GM19468 (cell line): ENCODE results near the gene PAN2.
"Not testable (repeated sequence)": the region's sequence is repeated elsewhere in the genome, so short reads cannot be mapped to it uniquely, and the experiment has no call there.

Experiments used
- ATAC-seq: cut with Tn5 transposase; IDR thresholded peaks from one replicate; pipeline ENCODE4 v1.9.1; 2021; ENCODE audit warnings: mild to moderate bottlenecking, moderate library complexity, moderate number of reproducible peaks; ENCODE audit not compliant: unreplicated experiment; ENCODE audit errors: extremely low read depth

The PAN2 gene

DNA sequence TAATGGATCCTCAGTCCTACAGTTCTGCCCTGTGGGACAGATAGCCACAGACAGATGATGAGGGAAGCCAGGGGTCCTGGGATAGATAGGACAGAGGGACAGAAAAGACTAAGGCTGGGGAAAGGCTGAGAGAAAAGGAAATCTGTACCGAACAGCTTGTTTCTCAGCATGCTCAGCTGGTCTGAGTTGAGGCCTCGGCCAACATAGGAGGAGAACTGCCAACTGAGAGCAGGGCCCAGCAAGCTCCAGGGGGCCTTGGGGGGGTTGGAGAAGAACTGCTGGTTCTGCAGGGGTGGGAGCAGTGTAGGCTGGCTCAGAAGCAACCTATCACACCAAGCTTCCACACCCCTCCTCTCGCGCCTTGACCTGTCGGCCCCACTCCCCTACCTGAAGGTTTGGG, 15.0 kb upstream of the PAN2 start:
- no peak for ATAC-seq

DNA sequence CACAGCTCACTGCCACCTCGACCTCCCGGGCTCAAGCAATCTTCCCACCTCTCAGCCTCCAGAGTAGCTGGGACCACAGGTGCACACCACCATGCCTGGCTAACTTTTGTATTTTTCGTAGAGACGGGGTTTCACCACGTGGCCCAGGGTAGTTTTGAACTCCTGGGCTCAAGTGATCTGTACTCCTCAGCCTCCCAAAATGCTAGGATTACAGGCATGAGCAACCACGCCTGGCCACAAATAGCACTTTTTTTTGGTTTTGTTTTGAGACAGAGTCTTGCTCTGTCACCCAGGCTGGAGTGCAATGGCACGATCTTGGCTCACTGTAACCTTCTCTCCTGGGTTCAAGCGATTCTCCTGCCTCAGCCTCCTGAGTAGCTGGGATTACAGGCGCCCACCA, 13.5 kb upstream of the PAN2 start:
- not testable (repeated sequence) for ATAC-seq

DNA sequence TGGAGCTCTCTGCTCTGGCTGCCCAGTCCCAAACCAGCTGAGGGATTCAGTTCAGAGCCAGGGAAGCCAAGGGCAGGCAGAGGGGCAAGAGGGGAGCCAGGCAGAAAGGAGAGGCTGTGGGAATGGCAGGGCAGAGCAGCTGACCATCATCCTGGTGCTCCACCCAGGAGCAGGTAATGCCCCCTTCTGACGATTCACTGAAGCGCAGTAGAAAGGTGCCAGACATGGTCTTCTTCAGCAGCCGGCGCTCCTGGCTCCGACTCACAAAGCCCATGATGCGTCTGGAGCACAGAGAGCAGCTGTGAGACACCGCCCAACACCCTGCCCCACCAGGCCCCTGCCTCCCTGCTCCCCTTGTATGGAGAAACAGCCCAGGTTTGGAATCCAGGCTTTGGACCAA, 12.9 kb upstream of the PAN2 start:
- ATAC-seq = no peak

- not testable (repeated sequence) for ATAC-seq
These were observed 8.5 kb upstream of the PAN2 start for GRCh38 chr12:56342290-56342689.

GRCh38 chr12:56341616-56342015, 7.8 kb upstream of the PAN2 start:
- no peak for ATAC-seq

GRCh38 chr12:56339158-56339422, 5.3 kb upstream of the PAN2 start:
- ATAC-seq = no peak

DNA sequence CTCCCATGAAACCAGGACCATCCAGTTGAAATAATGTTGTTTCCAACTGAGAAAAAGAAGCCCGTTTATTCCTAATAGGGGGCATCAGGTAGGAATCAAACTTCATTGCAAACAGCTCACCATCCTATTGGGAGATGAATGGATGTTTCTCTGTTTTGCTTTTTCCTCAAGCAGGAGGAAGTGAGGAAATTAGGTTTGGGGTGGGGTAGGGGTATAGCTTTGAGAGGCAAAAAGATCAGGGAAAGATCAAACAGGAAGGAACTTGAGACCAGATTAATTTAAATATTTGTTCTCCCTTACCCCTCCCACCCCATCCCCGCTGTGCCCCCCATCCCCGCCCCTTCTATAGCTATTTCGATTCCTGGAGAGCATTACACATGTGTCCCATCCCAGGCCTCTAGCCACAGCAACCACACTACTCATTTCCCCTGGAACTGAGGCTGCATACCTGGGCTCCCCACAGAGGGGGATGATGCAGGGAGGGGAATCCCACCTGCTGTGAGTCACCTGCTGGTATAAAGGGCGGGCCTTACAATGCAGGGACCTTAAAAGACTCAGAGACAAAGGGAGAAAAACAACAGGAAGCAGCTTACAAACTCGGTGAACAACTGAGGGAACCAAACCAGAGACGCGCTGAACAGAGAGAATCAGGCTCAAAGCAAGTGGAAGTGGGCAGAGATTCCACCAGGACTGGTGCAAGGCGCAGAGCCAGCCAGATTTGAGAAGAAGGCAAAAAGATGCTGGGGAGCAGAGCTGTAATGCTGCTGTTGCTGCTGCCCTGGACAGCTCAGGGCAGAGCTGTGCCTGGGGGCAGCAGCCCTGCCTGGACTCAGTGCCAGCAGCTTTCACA, 4.7 kb upstream of the PAN2 start, which contains the start of gene IL23A:
TSS of gene IL23A (plus strand) at position 577 of the 850 bp plus-strand sequence. CDS start at position 738, 161 bp downstream.
- ATAC-seq = no peak

- ATAC-seq = no peak
These were observed 4.0 kb upstream of the PAN2 start for GRCh38 chr12:56337753-56338251.

DNA sequence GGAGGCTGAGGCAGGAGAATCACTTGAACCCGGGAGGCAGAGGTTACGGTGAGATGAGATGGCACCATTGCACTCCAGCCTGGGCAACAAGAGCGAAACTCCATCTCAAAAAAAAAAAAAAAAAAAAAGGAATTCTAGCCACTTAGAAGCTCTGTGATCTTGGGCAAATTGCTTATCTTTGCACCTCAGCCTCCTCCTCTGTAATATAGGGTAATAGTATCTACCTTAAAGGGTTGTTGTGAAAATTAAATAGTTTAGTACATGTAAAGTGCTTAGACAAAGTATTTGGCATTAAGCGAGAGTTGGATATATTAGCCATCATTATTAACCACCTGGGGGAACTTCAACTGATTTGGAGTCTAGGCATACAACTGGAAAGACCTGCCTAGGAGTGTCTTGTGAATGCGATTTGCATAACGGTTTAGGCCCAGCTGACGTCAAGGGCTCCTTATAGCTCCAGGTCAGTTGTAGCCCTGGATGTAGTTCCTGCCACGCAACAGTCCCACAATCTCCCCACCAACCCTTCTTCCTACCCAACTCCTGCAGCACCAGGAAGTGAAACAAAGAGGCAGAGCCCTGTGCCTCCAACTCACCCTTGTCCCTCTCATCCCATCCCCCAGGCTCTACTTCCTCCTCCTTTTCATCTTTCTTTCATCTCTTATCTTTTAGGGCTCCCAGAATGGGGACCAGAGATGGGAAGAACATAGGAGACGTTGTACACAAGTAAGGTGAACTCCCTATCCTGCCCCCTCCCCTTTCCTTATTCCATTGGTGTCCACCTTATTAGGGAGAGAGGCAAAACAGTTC, 2.8 kb upstream of the PAN2 start:
- no peak for ATAC-seq

DNA sequence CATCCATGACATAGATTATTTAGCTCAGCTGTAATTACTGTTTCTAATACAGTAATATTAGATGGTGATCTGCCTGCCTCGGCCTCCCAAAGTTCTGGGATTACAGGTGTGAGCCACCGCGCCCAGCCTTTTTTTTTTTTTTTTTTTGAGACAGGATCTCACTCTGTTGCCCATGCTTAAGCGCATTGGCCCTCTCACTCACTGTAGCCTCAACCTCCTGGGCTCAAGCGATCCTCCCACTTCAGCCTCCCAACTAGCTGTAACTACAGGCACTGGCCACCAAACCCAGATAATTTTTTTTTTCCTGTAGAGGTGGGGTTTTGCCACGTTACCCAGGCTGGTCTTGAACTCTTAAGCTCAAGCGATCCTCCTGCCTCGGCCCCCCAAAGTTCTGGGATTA, 1.7 kb upstream of the PAN2 start:
- not testable (repeated sequence) for ATAC-seq

DNA sequence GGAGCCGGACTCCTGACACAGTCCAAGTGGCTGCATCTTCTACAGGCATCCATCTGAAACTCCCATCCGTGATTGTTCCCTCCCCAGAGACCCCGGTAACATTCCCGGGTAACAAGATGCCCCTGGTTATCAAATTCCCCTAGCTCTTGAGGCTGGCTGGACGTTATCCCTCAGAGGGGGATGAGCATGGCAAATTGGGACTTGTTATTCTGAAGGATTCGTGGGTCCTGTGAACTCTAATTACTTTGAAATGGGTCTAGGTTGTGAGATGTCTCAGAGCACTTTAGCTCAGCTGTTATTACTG, 642 bp upstream of the PAN2 start:
- ATAC-seq = no peak

GRCh38 chr12:56333197-56333678, 562 bp downstream of the PAN2 start:
- no peak for ATAC-seq

DNA sequence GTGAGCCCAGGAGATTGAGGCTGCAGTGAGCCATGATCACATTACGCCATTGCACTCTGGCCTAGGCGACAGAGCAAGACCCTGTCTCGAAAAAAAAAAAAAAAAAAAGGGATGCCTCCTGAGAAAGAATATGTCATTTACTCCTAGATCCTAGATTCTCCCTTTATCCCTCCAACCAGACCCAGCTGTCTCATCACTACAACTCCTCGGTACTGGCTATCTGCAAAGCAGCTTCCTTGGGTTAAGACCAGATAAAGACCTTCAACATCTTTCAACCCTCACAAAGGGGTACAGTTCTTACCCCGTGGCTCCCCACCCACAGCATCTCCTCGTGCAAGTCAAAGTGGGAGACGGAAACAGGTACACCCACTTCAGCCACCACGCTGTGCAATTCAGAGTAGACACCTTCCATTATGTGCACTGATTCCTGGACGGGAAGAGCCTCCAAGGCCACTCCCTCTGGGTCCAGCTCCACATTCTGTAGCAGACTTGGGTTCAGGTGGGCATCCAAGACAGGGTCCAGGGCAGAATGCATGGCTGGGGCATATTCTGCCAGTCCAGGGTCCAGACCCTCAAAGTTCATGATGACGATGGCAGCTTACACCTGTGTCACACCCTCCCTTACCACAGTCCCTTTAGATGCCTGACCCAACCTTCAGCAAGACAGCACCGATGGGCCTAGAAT, 1.1 kb downstream of the PAN2 start:
- ATAC-seq = no peak

- no peak for ATAC-seq
These were observed 2.8 kb downstream of the PAN2 start for GRCh38 chr12:56330936-56331490.

GRCh38 chr12:56326533-56326932, 7.3 kb downstream of the PAN2 start:
- no peak for ATAC-seq

- no peak for ATAC-seq
These were observed 7.7 kb downstream of the PAN2 start for GRCh38 chr12:56326126-56326525.

- no peak for ATAC-seq
These were observed 9.6 kb downstream of the PAN2 start for GRCh38 chr12:56324206-56324605.

GRCh38 chr12:56321610-56322009, 12.2 kb downstream of the PAN2 start:
- not testable (repeated sequence) for ATAC-seq

GRCh38 chr12:56321027-56321426, 12.8 kb downstream of the PAN2 start:
- no peak for ATAC-seq

GRCh38 chr12:56317675-56318074, 16.1 kb downstream of the PAN2 start:
- no peak for ATAC-seq
